AG20443 (cell line): ENCODE data around the gene EIF6.
"Not testable (repeated sequence)": the region's sequence is repeated elsewhere in the genome, so short reads cannot be mapped to it uniquely, and the experiment has no call there.

ENCODE experiments used
- DNase-seq: peaks from one replicate; pipeline ENCODE4 v3.0.0; 2012; ENCODE audit warnings: low spot score, mixed read lengths

Gene EIF6

DNA sequence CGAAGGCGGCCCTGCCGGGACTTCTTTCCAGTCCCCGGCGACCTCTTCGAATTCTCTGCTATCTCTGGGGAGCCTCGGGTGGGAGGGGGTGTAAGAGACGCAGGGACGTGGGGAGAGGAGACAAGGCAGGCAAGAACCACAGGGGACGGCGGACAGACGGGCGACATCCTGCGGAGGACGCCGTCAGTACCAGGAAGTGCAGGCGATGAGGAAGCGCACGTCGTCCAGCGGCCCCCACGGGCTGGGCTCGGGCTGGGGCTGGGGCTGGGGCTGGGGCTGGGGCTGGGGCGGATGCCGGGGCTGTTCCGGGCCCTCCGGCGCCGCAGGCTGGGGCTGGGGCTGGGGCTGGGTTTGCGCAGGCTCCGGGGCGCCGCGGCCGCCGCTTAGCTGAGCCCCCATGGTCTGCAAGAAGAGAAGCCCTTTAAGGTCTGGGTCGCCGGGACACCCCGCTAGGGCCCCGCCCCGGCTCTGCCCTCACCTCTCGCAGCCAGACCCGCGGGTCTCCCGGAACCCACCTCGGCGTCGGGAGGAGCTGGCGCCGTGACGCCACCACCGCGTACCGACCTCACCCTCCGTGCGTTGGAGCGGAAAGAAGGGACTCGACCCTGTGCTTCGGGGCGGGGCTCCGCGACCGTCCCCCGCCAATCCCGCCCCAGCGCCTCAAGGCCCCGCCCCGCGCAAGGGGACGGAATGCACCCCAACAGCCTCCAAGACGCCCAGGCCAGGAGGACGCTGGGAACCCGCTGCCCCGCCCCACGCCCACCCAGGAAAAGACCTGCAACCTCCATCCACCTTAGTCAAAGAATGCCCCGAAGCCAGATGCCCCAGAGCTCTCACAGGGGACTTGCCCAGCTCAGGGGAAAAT is 6.8 kb downstream of the EIF6 start, which contains the start of gene MMP24OS:
MMP24OS (minus strand) TSS at position 592 of the 865 bp plus-strand sequence; CDS start at position 399, 193 bp downstream.
- peak; percentile 96 for DNase-seq

DNA sequence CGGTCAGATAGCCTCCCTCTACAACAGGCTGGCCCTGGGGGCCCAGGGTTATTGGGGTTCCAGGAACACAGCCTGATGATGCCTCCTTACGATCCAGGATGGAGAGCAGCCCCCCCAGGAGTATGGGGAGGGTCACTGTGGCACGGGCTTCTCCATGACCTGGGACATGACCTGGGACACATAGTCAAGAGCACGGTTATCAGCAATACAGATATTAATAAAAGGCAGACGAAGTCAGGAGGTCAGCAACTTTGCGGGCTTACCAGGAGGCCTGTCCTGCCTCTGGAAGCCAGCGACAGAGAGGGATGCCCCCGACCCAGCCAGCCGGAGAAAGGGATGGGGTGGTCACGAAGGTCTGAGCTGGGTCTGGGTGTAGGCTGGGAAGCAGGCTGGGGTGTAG is 7.4 kb downstream of the EIF6 start:
- no peak for DNase-seq

DNA sequence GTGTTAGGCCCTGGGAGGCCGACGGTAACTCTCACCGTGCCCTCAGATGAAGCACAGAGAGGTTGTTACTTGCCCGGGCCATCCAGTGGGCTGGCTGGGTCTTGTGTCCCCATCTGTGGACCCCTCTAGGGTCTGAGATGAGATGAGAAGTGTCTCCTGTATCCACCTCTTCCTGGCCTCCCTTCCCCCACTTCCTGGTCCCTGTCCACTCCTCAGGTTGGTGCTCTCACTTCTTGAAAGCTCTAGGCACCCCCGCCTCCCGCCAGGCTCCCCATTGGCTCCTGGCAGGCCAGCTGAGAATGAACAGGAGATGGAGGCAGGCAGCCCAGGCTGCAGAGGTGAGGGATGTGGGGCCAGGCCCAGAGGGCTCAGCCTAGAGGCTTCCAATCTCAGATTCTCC is 8.2 kb downstream of the EIF6 start:
- no peak for DNase-seq

DNA sequence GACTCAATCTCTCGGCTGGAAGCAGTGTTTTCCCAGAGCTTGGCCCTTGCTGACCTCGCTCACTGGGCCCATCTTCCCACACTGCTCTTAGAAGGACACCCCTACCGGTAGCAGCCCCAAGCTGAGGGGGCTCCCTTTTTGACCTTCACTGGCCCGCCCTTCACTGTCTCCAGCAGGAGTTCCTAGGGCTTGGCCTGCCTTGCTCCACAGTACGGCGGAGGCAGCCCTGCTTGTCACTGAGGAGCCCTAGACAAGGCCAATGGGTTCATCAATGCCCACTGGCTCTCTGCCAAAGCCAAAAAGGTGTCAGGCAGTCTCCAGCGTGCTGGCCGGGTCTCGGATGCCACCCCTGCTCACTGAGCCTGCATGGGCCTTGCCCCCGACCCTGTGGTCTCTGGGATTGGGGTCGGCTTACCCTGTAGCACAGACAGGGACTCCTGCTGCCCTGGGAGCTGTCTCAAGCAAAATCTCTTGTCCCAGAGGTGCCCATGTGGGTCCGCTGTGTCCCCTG is 8.8 kb downstream of the EIF6 start:
- no peak for DNase-seq

DNA sequence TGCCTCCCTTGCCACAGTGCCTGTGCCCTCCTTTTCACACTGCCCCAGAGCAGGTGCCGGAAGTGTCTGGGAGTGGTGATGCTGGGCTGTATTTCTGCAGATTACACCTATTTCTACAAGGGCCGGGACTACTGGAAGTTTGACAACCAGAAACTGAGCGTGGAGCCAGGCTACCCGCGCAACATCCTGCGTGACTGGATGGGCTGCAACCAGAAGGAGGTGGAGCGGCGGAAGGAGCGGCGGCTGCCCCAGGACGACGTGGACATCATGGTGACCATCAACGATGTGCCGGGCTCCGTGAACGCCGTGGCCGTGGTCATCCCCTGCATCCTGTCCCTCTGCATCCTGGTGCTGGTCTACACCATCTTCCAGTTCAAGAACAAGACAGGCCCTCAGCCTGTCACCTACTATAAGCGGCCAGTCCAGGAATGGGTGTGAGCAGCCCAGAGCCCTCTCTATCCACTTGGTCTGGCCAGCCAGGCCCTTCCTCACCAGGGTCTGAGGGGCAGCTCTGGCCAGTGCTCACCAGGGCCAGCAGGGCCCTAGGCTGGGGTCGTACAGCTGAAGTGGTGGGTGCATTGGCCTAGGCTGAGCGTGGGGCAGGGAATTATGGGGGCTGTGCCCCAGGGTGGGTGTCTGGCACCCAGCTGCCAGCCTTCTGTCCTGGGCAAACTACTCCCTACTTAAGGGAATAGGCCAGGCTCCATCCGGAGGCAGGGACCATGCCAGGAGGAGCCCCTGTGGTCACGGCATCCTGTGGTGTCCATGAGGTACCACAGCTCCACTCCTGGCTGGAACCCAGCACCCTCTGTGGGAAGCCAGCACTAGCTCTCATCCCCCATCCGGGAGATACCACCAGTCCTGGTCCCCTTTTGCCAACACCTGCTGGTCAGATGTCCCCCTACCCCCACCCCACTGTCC is 10.1 kb downstream of the EIF6 start:
- DNase-seq: no peak

DNA sequence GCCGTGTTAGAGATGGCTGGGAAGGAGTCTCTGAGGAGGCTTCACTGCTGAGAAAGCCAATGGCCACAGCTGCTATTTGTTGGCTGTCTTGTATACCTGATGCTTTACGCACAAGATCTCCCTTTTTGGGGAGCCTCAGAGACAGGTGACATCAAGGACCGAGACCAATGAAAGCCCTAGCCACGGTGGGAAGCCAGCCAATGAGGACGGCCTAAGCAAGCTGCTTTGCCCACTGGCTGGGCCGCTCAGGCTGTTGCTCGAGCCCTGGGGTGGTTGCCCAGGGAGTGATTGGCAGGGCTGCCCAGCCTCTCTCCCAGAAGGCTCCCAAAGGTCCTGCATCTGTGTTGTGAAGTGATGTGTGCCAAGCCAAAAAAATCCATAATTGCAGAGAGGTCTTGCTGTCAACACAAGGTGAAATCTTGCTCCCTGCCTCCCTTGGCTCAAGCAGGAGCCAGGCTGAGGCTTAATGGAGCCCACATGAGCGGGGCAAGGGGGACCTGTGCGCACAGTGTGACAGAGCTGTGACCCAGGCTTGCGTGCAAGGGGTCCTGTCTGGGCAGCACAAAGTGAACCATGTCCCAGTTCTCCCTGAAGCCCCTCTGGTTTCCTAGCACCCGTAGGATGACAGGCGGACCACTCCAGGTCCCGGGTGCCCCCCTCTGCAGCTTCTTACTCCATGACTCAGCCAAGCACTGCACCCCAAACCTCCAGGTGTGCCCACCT is 11.0 kb downstream of the EIF6 start:
- DNase-seq: no peak

DNA sequence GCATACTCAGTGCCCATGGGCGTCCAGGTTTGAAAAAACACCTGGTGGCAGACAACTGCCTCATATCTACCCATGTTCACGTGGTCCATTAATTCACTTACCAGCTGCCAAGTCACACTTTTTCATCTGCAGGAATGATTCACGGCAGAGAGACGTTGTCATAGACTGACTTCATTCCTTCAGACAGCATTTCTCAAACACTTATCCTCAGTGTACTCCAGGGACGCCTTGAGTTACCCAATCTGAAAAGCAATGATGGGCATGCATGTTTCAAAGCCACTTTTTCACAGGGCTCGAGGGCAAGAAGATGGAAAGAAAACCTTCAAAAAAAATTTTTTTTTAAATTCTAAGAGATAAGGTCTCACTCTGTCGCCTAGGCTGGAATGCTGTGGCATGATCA is 12.7 kb downstream of the EIF6 start:
- DNase-seq: peak; percentile 35

DNA sequence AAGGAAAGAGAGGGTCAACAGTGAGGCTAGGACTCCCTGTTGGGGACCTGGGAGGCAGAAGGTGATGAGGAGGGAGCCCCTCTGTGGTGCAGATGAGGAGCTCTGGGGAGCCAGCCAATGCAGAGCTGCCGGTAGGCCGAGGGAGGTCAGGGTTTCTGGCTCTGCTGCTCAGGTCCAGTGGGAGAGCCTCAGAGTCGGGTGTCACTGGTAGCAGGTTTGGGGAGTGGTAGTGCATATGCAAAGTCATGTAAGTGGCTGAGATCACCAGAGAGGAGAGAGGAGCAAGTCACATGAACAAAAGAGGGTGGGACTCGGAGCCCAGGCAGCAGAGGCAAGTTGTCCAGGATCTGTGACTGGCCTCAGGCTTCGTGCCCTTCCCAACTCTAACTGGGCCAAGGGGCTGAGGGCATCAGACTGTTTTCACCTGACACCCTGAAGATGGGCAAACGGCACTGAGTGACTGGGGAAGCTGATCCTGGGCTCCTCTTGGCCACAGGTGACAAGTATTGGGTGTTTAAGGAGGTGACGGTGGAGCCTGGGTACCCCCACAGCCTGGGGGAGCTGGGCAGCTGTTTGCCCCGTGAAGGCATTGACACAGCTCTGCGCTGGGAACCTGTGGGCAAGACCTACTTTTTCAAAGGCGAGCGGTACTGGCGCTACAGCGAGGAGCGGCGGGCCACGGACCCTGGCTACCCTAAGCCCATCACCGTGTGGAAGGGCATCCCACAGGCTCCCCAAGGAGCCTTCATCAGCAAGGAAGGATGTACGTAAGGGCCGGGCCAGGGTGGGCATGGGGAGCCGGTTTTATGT is 13.3 kb downstream of the EIF6 start:
- no peak for DNase-seq

DNA sequence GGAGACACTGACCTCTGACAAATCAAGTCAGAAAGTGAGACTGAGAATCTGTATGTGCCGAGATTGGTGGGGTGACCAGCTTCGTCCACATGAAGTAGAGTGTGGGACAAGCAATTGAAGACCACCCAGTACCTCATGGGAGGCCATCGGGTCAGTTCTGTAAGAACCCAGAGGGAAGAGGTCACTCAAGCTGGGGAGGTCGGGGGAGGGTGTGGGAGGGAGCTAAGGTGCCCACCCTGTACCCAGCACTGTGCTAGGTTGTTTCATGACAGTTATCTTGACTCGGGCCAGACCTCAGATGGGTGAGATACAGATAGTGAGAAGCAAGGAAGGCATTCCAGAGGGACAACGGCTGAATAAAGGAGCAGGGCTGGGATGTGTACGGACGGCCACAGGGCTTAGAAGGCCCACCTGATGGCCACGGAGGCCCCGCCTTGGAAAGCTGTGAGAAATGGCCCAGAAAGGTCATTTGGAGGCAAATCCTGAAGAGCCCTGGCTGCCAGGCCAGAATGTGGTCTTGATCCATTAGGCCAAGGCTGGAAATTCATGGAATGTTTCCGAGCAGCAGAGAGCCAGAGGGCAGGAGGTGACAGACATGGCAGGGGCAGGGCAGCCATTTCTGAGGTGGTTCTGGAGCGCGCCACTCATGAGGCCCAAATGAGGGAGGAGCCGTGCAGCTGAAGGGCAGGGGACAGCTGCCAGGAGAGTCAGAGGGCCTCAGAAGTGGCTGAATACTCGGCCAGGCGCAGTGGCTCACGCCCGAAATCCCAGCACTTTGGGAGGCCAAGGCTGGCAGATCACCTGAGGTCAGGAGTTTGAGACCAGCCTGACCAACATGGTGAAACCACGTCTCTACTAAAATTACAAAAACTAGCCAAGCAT is 14.3 kb downstream of the EIF6 start:
- no peak for DNase-seq

DNA sequence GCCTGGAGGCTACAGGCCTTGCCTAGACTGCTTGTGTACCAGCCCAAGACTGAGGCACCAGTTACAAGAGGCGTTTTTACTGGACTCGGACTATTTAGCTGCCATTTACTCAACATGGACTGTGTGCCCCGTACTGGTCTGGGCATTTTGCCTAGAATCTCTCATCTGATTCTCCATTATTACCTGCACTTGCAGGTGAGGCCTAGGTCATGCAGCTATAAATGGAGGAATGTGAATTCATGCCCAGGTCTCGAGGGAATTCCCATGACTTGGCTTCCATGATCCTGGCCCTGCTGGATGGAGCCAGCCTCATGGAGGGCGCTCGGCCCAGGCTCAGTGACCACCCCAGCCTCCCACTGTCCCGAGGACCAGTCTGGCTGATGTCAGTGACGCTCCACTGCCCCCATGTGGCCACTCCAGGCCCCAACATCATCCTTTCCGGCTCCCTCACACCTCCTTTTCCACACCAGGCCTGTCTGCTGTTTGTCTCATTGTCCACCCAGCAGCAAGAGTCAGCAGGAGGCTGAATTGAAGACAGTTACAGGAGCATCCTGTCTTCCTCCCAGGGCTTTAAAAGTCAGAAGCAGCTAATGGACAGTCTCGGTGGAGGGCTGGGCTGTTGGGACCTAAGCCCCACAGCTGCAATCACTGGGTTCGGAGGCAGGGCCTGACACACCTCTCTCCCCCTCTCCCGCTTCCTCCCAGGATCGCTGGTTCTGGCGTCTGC is 15.4 kb downstream of the EIF6 start:
- peak; percentile 84 for DNase-seq

DNA sequence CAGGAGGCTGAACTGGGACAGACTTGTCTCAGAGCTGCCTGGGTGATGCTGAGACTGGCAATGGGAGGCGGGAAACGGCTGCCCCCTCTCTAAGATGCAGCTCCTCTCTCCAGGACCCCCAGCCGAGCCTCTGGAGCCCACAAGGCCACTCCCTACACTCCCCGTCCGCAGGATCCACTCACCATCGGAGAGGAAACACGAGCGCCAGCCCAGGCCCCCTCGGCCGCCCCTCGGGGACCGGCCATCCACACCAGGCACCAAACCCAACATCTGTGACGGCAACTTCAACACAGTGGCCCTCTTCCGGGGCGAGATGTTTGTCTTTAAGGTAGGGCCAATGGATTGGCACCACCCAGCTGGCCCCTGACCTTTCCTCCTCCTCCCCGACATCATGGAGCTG is 17.5 kb downstream of the EIF6 start:
- no peak for DNase-seq

DNA sequence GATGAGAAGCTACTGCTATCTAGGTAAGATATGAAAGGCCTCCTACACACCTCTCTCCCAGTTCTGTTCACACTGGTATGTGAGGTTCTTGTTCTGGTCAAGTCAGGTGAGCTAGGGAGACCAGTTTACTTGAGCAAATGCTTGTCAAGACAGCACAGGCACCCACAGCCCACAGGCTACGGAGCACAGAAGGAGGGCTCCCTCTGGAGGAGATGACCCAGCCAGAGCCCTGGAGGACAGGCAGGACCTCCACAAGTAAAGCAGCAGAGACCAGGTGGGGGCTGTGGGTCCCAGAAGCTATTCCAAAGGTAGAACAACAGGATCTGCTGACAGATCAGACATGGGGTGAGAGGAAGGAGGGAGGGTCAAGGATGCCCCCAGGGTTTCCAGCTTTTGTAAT is 19.8 kb downstream of the EIF6 start:
- DNase-seq: no peak

DNA sequence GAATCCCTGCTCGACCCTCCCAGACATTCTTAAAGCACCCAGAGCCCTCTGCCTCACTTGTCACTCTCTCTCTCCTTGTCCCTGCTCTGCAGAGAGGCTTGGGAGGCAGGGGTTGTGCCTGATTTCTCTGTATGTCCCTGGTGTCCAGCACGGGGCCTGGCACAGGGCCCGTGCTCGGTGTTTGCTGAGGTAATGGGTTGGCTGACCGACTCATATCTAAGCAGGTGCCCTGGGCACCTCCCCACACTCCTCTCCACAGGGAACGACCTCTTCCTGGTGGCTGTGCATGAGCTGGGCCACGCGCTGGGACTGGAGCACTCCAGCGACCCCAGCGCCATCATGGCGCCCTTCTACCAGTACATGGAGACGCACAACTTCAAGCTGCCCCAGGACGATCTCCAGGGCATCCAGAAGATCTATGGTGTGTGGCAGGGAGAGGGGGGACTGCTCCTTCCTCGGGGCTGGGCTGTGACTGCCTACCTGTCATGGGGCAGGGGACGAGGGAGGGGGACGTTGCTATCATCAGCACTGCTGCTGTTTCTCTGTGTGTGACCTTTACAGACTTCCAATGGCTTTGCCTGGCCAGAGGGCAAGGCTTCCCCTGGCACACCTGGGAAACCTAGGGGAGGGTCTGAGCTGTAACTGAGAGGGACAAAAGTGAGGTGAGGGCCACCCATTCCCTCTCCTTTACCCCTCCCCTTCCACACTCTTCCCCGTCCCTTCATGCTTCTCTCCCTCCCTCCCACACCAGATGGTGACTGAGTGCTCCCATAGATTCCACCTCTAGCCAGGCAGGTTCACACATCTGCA is 20.8 kb downstream of the EIF6 start:
- DNase-seq: no peak

DNA sequence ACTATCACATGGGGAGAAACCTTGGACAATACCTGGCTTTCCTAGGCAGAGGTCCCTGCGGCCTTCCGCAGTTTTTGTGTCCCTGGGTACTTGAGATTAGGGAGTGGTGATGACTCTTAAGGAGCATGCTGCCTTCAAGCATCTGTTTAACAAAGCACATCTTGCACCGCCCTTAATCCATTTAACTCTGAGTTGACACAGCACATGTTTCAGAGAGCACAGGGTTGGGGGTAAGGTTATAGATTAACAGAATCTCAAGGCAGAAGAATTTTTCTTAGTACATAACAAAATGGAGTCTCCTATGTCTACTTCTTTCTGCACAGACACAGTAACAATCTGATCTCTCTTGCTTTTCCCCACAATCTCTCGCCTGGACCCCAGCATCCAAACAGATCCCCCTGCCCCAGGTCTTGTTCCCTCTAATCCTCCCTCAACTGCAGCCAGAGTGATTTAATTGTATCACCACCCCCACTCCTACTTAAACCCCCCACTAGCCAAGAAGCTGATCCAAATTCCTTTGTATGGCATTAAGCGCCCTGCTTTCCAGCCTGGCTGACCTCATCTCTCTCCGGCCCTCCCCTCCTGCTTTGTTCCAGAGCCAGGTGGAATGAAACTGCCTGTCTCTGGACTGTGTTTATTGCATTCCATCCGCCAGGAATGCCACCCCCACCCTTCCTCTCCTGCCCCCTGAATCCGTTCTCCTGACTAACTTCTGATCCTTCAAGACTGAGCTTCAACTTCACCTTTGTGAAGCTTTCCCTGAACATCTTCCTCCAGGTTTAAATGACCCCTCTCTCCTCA is 21.6 kb downstream of the EIF6 start:
- peak; percentile 79 for DNase-seq

DNA sequence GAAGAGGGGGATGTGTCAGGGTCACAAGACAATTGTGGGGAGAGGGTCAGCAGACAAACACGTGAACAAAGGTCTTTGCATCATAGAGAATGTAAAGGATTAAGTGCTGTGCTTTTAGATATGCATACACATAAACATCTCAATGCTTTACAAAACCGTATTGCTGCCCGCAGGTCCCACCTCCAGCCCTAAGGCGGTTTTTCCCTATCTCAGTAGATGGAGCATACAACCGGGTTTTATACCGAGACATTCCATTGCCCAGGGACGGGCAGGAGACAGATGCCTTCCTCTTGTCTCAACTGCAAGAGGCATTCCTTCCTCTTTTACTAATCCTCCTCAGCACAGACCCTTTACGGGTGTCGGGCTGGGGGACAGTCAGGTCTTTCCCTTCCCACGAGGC is 22.3 kb downstream of the EIF6 start:
- not testable (repeated sequence) for DNase-seq

DNA sequence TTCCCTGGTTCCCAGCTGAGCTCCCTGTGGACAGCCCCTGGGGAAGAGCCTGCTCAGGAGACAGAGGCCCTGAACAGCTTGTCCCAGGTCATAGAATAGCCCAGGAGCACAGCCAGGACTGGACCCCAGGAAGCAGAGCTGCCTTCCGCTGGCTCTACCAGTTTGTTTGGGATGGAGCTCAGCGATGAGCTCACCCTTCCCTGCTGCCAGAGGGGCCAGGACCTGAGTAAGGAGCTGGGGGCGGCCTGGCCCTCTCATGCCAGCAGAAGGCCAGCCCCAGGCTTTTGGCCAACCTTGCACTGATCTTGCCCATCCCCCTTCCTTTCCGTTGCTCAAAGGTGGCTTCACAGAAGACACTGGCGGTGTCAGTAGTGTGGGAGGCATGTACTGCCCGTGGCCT is 24.1 kb downstream of the EIF6 start:
- no peak for DNase-seq

DNA sequence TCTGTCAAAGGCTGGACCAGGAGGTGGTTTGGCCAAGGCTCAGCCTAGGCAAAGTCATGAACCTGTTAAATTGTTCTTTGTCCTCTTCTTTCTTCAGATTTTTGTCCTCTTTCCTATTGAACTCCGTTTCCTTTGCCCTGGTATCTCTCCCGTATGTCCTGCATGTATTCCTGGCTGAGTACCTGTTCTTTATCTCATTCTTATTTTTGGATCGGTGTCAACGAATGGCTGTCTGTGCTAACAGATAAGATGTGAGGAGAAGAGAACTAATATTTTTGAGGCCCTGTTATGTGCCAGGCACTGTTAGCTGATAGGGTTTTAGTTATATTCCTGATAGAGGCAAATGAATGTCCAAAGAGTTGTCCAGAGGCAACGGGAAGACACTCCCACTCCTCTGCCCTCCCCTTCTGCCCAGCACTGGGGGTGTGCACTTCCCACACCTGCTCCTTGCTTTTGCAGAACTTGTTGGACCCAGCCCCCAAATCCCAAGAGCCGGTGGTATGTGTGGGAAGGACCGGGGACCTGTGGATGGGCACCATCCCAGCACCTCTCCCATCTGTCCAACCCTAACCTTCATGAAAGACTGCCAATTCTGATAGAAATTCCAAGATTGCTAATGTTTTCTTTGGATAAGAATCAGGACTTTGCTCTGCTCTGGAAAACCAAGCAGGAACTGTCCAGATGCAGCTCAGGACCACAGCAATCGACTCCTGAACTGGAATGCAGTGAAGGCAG is 27.2 kb downstream of the EIF6 start:
- DNase-seq: no peak
